H7 (cell line): ENCODE results near the gene MAPK14. TPM values are rescaled to one million over a fixed set of nuclear protein-coding genes. Genes with fewer than 3 reads are reported as not detected.
A peak's percentile ranks its signal among the peaks of the same experiment; 100 is the strongest.
"Not testable (repeated sequence)": the region's sequence is repeated elsewhere in the genome, so short reads cannot be mapped to it uniquely, and the experiment has no call there.

Experiments used
- DNase-seq: peaks from one replicate; pipeline ENCODE4 v3.0.0; 2012
- H3K27me3 ChIP-seq: 2 replicates; pipeline ENCODE4 v1.6.0; 2011; ENCODE audit warnings: mild to moderate bottlenecking, low read length; ENCODE audit not compliant: control insufficient read depth, insufficient read depth
- H3K36me3 ChIP-seq: replicated peaks from 2 replicates; pipeline ENCODE4 v1.5.1; 2011; ENCODE audit warnings: low read length; ENCODE audit not compliant: control insufficient read depth, insufficient read depth
- H3K4me3 ChIP-seq: 2 replicates; pipeline ENCODE4 v1.5.1; 2011; ENCODE audit warnings: low read depth, mild to moderate bottlenecking, control low read depth, low read length, moderate library complexity; ENCODE audit not compliant: insufficient read depth
- total RNA-seq: library from RNA; depleted of rRNA; stranded (reverse); fragments of >200 nt; shearing (Covaris generic); gene quantifications from 2 replicates; pipeline ENCODE4 v1.2.3, GENCODE V29; 2014

MAPK14 gene
- total RNA-seq, 1 experiment from 2014 or later = 34.2 TPM

DNA sequence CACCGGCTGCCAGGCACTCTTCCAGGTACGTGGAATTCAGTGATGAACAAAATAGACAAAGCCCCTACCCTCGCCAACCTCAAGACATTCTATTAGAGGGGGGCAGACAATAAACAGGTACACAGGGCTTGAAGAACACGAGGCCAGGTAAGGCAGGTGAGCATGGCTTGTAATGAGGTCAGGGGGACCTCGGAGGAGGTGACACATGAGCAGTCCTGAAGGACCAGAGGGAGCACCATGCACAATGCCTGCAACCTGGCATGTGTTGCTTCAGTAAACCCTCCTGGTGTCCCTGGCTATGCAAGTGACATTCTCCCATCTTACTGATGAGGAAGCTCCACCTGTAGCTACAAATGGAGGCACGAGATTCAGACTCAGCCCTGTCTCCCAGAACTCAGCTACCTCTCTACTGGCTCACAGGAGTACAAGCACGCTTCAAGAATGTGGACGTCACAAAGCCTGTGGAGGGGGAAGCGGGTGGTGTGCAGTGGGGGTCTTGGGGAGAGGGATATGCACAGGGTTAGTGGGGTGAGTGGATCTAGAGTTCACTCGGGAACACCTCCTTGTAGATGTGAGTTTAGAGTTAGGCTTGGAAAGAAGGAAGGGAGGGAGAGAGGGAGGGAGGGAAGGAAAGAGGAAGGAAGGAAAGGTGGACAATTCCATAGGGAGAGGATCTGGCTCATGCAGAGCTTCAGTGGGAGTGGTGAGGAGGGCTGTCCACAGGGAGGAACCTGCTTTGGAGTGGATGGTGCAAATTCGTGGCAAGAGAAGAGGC lies 95.1 kb downstream of the MAPK14 start:
- Histone ChIP-seq H3K27me3 (no peaks in the 10 kb centered on the region), H3K4me3 (no peak overlapping the region), H3K36me3 (no peaks in the 10 kb centered on the region)
- DNase-seq = peak; percentile 5

GRCh38 chr6:36123270-36124139 lies 95.9 kb downstream of the MAPK14 start:
- H3K36me3 ChIP-seq = no peaks in the 10 kb centered on the region
- no peaks in the 10 kb centered on the region for H3K27me3 ChIP-seq
- DNase-seq = peak; percentile 90
- H3K4me3 ChIP-seq = no peak overlapping the region

GRCh38 chr6:36124346-36124745 lies 96.7 kb downstream of the MAPK14 start:
- peak; percentile 10 for DNase-seq
- H3K36me3 ChIP-seq, H3K27me3 ChIP-seq, H3K4me3 ChIP-seq: not testable (repeated sequence)

DNA sequence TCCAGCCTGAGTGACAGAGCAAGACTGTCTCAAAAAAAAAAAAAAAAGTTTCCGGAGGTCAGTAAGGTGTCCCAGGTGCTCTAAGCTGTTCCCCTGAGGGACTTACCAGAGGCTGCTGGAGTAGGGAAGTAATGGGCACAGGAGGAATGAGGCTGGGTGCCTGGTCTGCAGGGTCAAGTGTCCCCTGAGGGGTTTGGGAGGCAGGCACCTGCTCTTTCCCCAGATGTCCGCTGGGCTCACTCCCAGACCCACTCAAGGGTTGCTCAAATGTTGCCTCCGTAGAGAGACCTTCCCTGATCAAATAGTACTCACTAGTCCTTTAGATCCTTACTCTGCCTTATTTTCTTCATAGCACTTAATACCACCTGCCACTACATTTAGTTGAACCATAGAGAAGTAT lies 97.3 kb downstream of the MAPK14 start:
- no peaks in the 10 kb centered on the region for H3K36me3 ChIP-seq
- no peak overlapping the region for H3K4me3 ChIP-seq
- peak; percentile 12 for DNase-seq
- peaks cover 2% of the 10 kb centered on the region; the same call in 1 of the 2 replicates for H3K27me3 ChIP-seq

- peaks cover 4% of the 10 kb centered on the region; the same call in 1 of the 2 replicates for H3K27me3 ChIP-seq
- H3K36me3 ChIP-seq = no peaks in the 10 kb centered on the region
- no peak for DNase-seq
- no peak overlapping the region for H3K4me3 ChIP-seq
Measured at GRCh38 chr6:36125575-36125974, 98.0 kb downstream of the MAPK14 start.

DNA sequence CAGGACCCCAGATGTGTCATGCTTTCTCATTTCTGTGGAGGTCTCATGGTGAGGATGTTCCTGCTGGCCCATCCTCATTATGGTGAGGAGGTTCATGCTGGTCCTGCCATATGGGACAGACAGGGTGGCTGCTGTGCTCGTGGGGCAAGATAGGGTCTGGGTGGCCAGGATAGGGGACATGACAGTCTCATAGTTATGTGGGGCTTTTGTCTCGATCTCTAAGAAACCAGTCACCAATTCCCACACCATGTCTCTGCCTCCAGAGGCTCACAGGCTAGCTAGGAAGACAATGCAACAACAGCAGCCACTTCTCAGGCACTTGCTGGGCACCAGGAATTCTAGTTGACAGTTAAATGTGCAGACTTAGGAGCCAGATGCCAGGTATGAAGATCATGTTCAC lies 98.5 kb downstream of the MAPK14 start:
- Histone ChIP-seq H3K36me3 (no peaks in the 10 kb centered on the region), H3K4me3 (no peak overlapping the region), H3K27me3 (peaks cover 8% of the 10 kb centered on the region)
- peak; percentile 8 for DNase-seq

DNA sequence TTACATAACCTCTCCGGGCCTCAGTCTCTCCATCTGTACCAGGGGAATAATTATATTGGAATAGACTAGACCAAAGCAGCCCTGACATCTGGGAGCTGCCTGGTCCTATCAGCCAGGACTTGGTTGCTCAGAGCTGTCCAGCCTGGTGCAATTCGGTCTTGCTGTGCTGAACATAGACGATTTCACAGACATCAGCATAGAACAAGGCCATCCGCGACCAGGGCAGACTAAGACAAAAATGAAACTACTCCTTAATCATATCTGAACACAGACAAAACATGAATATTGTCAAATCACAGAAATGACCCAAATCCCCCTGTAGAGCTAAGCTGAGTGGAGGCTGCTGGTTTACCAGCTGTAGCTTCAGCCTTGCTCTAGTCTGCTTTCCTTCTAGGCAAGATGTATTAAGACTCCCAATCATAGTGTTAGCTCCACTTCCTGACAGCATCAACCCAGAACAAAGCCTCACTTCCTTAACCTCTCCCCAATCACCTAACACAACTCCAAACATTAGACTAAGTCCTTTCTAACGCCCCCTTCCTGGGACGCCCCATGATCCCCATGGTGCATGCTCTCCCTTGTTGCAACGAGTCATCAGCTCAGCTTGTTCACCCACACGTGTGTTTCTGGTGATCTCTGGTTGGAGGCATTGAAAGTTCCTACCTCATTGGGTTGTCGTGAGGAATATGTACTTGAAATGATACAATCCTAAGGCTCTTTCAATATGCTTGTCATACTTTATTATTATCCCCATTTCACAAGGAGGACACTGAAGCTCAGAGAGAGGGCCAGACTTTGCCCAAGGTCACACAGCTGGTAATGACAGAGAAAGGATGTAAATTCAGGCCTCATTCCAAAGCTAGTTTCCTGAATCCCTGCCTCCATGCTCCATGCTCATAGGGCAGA lies 99.2 kb downstream of the MAPK14 start:
- peak; percentile 13 for DNase-seq
- Histone ChIP-seq H3K27me3 (peaks cover 8% of the 10 kb centered on the region), H3K4me3 (no peak overlapping the region)

GRCh38 chr6:36127462-36128016 lies 99.9 kb downstream of the MAPK14 start:
- Histone ChIP-seq H3K27me3 (peaks cover 8% of the 10 kb centered on the region), H3K4me3 (no peak overlapping the region), H3K36me3 (no peaks in the 10 kb centered on the region)
- peak; percentile 41 for DNase-seq

More for the DNA sequence above, 99.2 kb downstream of the MAPK14 start:
- H3K36me3 ChIP-seq = no peaks in the 10 kb centered on the region

GRCh38 chr6:36128073-36128472 lies 100.5 kb downstream of the MAPK14 start:
- peaks cover 8% of the 10 kb centered on the region for H3K27me3 ChIP-seq
- H3K36me3 ChIP-seq = no peaks in the 10 kb centered on the region
- no peak overlapping the region for H3K4me3 ChIP-seq
- DNase-seq = peak; percentile 18

GRCh38 chr6:36128793-36129192 lies 101.2 kb downstream of the MAPK14 start:
- peak; percentile 12 for DNase-seq
- Histone ChIP-seq H3K27me3 (peaks cover 8% of the 10 kb centered on the region), H3K4me3 (no peak overlapping the region), H3K36me3 (no peaks in the 10 kb centered on the region)

DNA sequence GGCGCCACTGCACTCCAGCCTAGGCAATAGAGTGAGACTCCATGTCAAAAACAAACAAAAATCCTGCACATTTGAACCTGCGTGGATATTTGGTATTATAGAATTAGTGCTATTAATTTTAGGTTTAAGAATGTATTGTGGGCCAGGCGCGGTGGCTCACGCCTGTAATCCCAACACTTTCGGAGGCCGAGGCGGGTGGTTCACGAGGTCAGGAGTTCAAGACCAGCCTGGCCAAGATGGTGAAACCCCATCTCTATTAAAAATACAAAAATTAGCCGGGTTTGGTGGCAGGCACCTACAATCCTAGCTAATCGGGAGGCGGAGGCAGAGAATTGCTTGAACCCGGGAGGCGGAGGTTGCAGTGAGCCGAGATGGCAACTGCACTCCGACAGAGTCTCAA lies 101.7 kb downstream of the MAPK14 start:
- not testable (repeated sequence) for H3K4me3 ChIP-seq, H3K27me3 ChIP-seq, DNase-seq, H3K36me3 ChIP-seq

DNA sequence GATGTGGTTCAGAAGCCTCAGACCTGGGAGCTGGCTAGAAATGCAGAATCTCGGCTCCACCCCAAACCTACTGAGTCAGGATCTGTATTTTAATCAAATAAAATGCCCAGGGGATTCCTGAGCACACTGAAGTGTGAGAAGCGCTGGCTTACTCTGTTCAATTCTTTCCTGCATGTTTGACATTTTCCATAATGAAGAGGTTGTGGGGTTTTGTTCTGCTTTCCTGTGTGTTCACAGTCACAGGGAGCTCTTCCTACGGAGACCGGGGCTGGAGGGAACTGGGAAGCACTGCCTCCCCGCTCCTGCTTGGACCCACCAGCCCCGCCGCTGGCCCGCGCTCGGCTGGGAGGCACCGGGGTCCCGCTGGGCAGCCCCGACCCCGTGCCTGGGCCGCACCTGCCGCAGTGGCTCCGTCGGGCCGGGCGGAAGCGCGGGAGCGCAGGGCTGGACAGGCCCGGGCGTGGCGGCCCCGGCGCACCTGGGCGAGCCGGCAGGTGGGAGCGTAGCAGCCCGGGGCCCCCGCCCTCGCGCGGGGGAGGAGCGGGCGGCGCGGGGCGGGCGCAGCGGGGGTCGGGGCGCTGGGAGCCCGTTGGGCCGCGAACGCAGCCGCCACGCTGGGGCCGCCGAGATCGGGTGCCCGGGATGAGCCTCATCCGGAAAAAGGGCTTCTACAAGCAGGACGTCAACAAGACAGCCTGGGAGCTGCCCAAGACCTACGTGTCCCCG lies 102.5 kb downstream of the MAPK14 start, which contains the start of gene MAPK13:
TSS of gene MAPK13 (plus strand) at position 573 of the 726 bp plus-strand sequence. CDS start at position 643, 70 bp downstream.
- peak within 1 kb of the TSS; percentile 50 for H3K4me3 ChIP-seq
- no peaks in the 10 kb centered on the region; the same call in 1 of the 2 replicates for H3K36me3 ChIP-seq
- peak; percentile 92 for DNase-seq
- H3K27me3 ChIP-seq = peaks cover 8% of the 10 kb centered on the region
